SK-N-SH treated with all-trans-retinoic acid at 6 μM for 48 hours (cell line): ENCODE results near the gene PPARGC1A.

Experiments
- CSDC2 ChIP-seq: fragments of 250-450 bp; sonication (Bioruptor Pico); IDR thresholded peaks from 2 replicates; pipeline ENCODE4 v1.5.0; 2020; ENCODE audit warnings: mild to moderate bottlenecking, moderate library complexity
- ZC3H10 ChIP-seq: fragments of 250-450 bp; sonication (Bioruptor Pico); IDR thresholded peaks from 2 replicates; pipeline ENCODE4 v1.5.1; 2021; ENCODE audit warnings: mild to moderate bottlenecking, moderate library complexity
- ZNF565 ChIP-seq: fragments of 450-650 bp; formaldehyde crosslinking; conservative IDR thresholded peaks from 2 replicates; pipeline ENCODE4 v1.5.0; 2020; ENCODE audit warnings: low read depth, mild to moderate bottlenecking, moderate library complexity

DNA sequence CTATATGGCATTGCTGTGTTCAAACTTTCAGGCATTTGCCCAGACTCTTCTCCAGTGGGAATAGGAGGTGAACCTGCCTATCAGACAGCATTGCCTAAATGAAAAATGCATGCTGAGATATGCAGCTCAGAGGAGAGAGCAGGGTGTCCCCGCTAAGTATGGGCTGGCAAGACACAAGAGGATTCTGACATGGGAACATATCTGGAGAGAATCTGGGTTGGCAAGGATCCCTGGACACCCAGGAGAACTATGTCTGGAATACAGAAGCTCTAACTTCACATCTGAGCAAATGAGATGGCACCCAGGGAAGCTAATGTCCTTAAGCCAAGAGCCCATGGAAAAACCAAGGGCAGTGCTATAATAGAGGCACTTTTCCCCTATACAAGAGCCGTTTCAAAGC, 18.4 kb downstream of the PPARGC1A start:
- TF ChIP-seq CSDC2 (no peak), ZC3H10 (no peak), ZNF565 (CRISPR knock-in tag) (no peak)
